ENCODE measurements around the gene DCLK2.

DCLK2 gene

GRCh38 chr4:150253965-150254630 lies 175.9 kb downstream of the DCLK2 start:
- in situ Hi-C loops (cut with HindIII; ENCODE audit: low sequenced_read_pairs): no loop called here

- in situ Hi-C loops (cut with HindIII; ENCODE audit: low sequenced_read_pairs): no loop called here
Observed at GRCh38 chr4:150255610-150256224, 177.5 kb downstream of the DCLK2 start.

GRCh38 chr4:150256225-150256620 lies 178.0 kb downstream of the DCLK2 start:
- in situ Hi-C loops (cut with HindIII; ENCODE audit: low sequenced_read_pairs): no loop called here

- in situ Hi-C loops (cut with HindIII; ENCODE audit: low sequenced_read_pairs): no loop called here
Observed at GRCh38 chr4:150256841-150257730, 178.8 kb downstream of the DCLK2 start.

GRCh38 chr4:150258569-150258968 lies 180.3 kb downstream of the DCLK2 start:
- in situ Hi-C loops (cut with HindIII; ENCODE audit: low sequenced_read_pairs): no loop called here

GRCh38 chr4:150259861-150260567 lies 181.8 kb downstream of the DCLK2 start:
- in situ Hi-C loops (cut with HindIII; ENCODE audit: low sequenced_read_pairs): no loop called here

- in situ Hi-C loops (cut with HindIII; ENCODE audit: low sequenced_read_pairs): no loop called here
Observed at GRCh38 chr4:150261571-150261970, 183.3 kb downstream of the DCLK2 start.

GRCh38 chr4:150262611-150263010 lies 184.4 kb downstream of the DCLK2 start:
- in situ Hi-C loops (cut with HindIII; ENCODE audit: low sequenced_read_pairs): no loop called here

- in situ Hi-C loops (cut with HindIII; ENCODE audit: low sequenced_read_pairs): no loop called here
Observed at GRCh38 chr4:150264595-150265161, 186.4 kb downstream of the DCLK2 start.

GRCh38 chr4:150265806-150266205 lies 187.6 kb downstream of the DCLK2 start:
- in situ Hi-C loops (cut with HindIII; ENCODE audit: low sequenced_read_pairs): no loop called here

GRCh38 chr4:150268444-150268843 lies 190.2 kb downstream of the DCLK2 start:
- in situ Hi-C loops (cut with HindIII; ENCODE audit: low sequenced_read_pairs): no loop called here

- in situ Hi-C loops (cut with HindIII; ENCODE audit: low sequenced_read_pairs): no loop called here
Observed at GRCh38 chr4:150278206-150278605, 200.0 kb downstream of the DCLK2 start.

- in situ Hi-C loops (cut with HindIII; ENCODE audit: low sequenced_read_pairs): no loop called here
Observed at GRCh38 chr4:150280081-150280895, 202.0 kb downstream of the DCLK2 start.

- in situ Hi-C loops (cut with HindIII; ENCODE audit: low sequenced_read_pairs): no loop called here
Observed at GRCh38 chr4:150280975-150281374, 202.7 kb downstream of the DCLK2 start.

GRCh38 chr4:150283689-150284088 lies 205.4 kb downstream of the DCLK2 start:
- in situ Hi-C loops (cut with HindIII; ENCODE audit: low sequenced_read_pairs): no loop called here

GRCh38 chr4:150286656-150287055 lies 208.4 kb downstream of the DCLK2 start:
- in situ Hi-C loops (cut with HindIII; ENCODE audit: low sequenced_read_pairs): no loop called here

GRCh38 chr4:150289198-150289597 lies 211.0 kb downstream of the DCLK2 start:
- in situ Hi-C loops (cut with HindIII; ENCODE audit: low sequenced_read_pairs): no loop called here

GRCh38 chr4:150289881-150290280 lies 211.6 kb downstream of the DCLK2 start:
- in situ Hi-C loops (cut with HindIII; ENCODE audit: low sequenced_read_pairs): no loop called here

- in situ Hi-C loops (cut with HindIII; ENCODE audit: low sequenced_read_pairs): no loop called here
Observed at GRCh38 chr4:150297861-150298474, 219.7 kb downstream of the DCLK2 start.

GRCh38 chr4:150299816-150300215 lies 221.6 kb downstream of the DCLK2 start:
- in situ Hi-C loops (cut with HindIII; ENCODE audit: low sequenced_read_pairs): no loop called here
